IMR-90 (cell line): ENCODE measurements around the gene C6orf52. TPM values are rescaled to one million over a fixed set of nuclear protein-coding genes. Genes with fewer than 3 reads are reported as not detected.

Experiments used
- ATAC-seq: fragments of 200-7000 bp; cut with Tn5 transposase; 2 replicates; pipeline ENCODE4 v1.9.1; 2020; ENCODE audit warnings: low read depth, mild to moderate bottlenecking, moderate library complexity
- BruUV-seq: library from RNA; stranded (reverse); fragments of 400-500 nt; replicated peaks from 2 replicates; lab custom pipeline; 2021; lab: Mats Ljungman, UMichigan
- CTCF ChIA-PET: fragments of 300-600 bp; formaldehyde crosslinking; extraction: SDS; loops from one replicate; lab custom pipeline; 2021; ENCODE audit warnings: antibody characterized with exemption; lab: Yijun Ruan, JAX
- POLR2A ChIA-PET: fragments of 300-600 bp; sonication (Branson Sonifier 250); formaldehyde crosslinking; loops from one replicate; lab custom pipeline; 2022; ENCODE audit warnings: antibody characterized with exemption; ENCODE audit not compliant: unreplicated experiment; lab: Charles Lee
- DNase-seq: peaks from one replicate; pipeline ENCODE4 v3.0.0; 2013
- H2AFZ ChIP-seq: replicated peaks from 2 replicates; pipeline ENCODE3; 2013; ENCODE audit warnings: low read length, mild to moderate bottlenecking; ENCODE audit not compliant: poor library complexity
- H2AK5ac ChIP-seq: 2 replicates; pipeline ENCODE4 v1.6.1; 2013; ENCODE audit warnings: low read depth, low read length, inconsistent platforms
- H2AK9ac ChIP-seq: replicated peaks from 2 replicates; pipeline ENCODE3; 2013; ENCODE audit warnings: mild to moderate bottlenecking, low read depth, low read length, moderate library complexity; ENCODE audit not compliant: poor library complexity
- H2BK120ac ChIP-seq: 2 replicates; pipeline ENCODE4 v1.6.1; 2013; ENCODE audit warnings: low read depth, low read length, inconsistent platforms
- H2BK15ac ChIP-seq: 3 replicates; pipeline ENCODE4 v1.6.1; 2013; ENCODE audit warnings: low read depth, low read length, inconsistent platforms
- H2BK20ac ChIP-seq: 2 replicates; pipeline ENCODE4 v1.6.1; 2013; ENCODE audit warnings: low read depth, mild to moderate bottlenecking, inconsistent platforms, low read length, moderate library complexity
- H2BK5ac ChIP-seq: 2 replicates; pipeline ENCODE4 v1.6.1; 2013; ENCODE audit warnings: mild to moderate bottlenecking, low read depth, low read length, inconsistent platforms; ENCODE audit not compliant: poor library complexity, severe bottlenecking
- H3K14ac ChIP-seq: replicated peaks from 2 replicates; pipeline ENCODE4 v1.6.1; 2013; ENCODE audit warnings: low read depth, low read length, inconsistent platforms
- H3K18ac ChIP-seq: 2 replicates; pipeline ENCODE4 v1.6.1; 2013; ENCODE audit warnings: low read depth, low read length, control low read depth
- H3K23ac ChIP-seq: 2 replicates; pipeline ENCODE4 v1.6.1; 2013; ENCODE audit warnings: low read depth, low read length, inconsistent platforms
- H3K27ac ChIP-seq: 2 replicates; pipeline ENCODE4 v1.5.1; 2013; ENCODE audit warnings: mild to moderate bottlenecking, control low read depth, low read length; ENCODE audit not compliant: insufficient read depth
- H3K27me3 ChIP-seq: 2 replicates; pipeline ENCODE4 v1.6.1; 2013; ENCODE audit warnings: low read length; ENCODE audit not compliant: control insufficient read depth, insufficient read depth
- H3K36me3 ChIP-seq: 2 replicates; pipeline ENCODE4 v1.6.1; 2013; ENCODE audit warnings: low read length, mixed read lengths; ENCODE audit not compliant: control insufficient read depth, insufficient read depth
- H3K4ac ChIP-seq: 2 replicates; pipeline ENCODE4 v1.6.1; 2013; ENCODE audit warnings: low read depth, low read length, inconsistent platforms
- H3K4me1 ChIP-seq: 2 replicates; pipeline ENCODE4 v1.6.1; 2013; ENCODE audit warnings: low read length, mixed read lengths; ENCODE audit not compliant: control insufficient read depth, insufficient read depth
- H3K4me2 ChIP-seq: 2 replicates; pipeline ENCODE4 v1.6.1; 2013; ENCODE audit warnings: low read depth, mild to moderate bottlenecking, control low read depth, low read length, moderate library complexity
- H3K4me3 ChIP-seq: 2 replicates; pipeline ENCODE4 v1.5.1; 2013; ENCODE audit warnings: low read depth, mild to moderate bottlenecking, control low read depth, low read length, moderate library complexity; ENCODE audit not compliant: insufficient read depth
- H3K56ac ChIP-seq: 2 replicates; pipeline ENCODE4 v1.6.1; 2013; ENCODE audit warnings: low read length, inconsistent platforms; ENCODE audit not compliant: insufficient read depth; ENCODE audit errors: extremely low read depth
- H3K79me1 ChIP-seq, 2 experiments: 2 replicates each; pipeline ENCODE4 v1.6.1; 2013; ENCODE audit warnings: low read length in 2 of 2, inconsistent platforms in 1 of 2, low read depth in 1 of 2
- H3K9ac ChIP-seq: 2 replicates; pipeline ENCODE4 v1.6.1; 2013; ENCODE audit warnings: low read depth, low read length, control low read depth
- H3K9me1 ChIP-seq: 2 replicates; pipeline ENCODE4 v1.6.1; 2013; ENCODE audit warnings: low read length, inconsistent platforms; ENCODE audit not compliant: insufficient read depth
- H3K9me3 ChIP-seq: 2 replicates; pipeline ENCODE4 v1.6.1; 2013; ENCODE audit warnings: low read length; ENCODE audit not compliant: control insufficient read depth, insufficient read depth
- H4K20me1 ChIP-seq: 2 replicates; pipeline ENCODE4 v1.6.1; 2013; ENCODE audit warnings: low read length, inconsistent platforms; ENCODE audit not compliant: insufficient read depth
- H4K5ac ChIP-seq: 2 replicates; pipeline ENCODE4 v1.6.1; 2013; ENCODE audit warnings: mild to moderate bottlenecking, low read depth, low read length, control low read depth
- H4K8ac ChIP-seq, 2 experiments: 2 replicates each; pipeline ENCODE4 v1.6.1; 2013; ENCODE audit warnings: low read depth in 2 of 2, low read length in 2 of 2, control low read depth in 1 of 2, inconsistent platforms in 1 of 2
- H4K91ac ChIP-seq: 2 replicates; pipeline ENCODE4 v1.6.1; 2013; ENCODE audit warnings: low read depth, low read length, inconsistent platforms; ENCODE audit not compliant: insufficient read depth
- BHLHE40 ChIP-seq: fragments of 150-350 bp; IDR thresholded peaks from 2 replicates; pipeline ENCODE4 v1.6.1; 2016; ENCODE audit warnings: mild to moderate bottlenecking, low read depth, low read length
- CHD1 ChIP-seq: IDR thresholded peaks from 2 replicates; pipeline ENCODE4 v1.6.1; 2012; ENCODE audit warnings: low read depth, low read length, improper control_type of control experiment
- ELK1 ChIP-seq: fragments of 150-350 bp; IDR thresholded peaks from 2 replicates; pipeline ENCODE4 v1.6.1; 2016; ENCODE audit warnings: low read depth, mild to moderate bottlenecking, low read length, moderate library complexity, borderline replicate concordance
- FOS ChIP-seq: fragments of 150-350 bp; IDR thresholded peaks from 2 replicates; pipeline ENCODE4 v1.6.1; 2016; ENCODE audit warnings: low read depth, low read length
- MAFK ChIP-seq: IDR thresholded peaks from 2 replicates; pipeline ENCODE4 v1.6.1; 2012; ENCODE audit warnings: low read depth, low read length, improper control_type of control experiment
- MAZ ChIP-seq: IDR thresholded peaks from 2 replicates; pipeline ENCODE4 v1.6.1; 2012; ENCODE audit warnings: low read depth, mild to moderate bottlenecking, low read length, improper control_type of control experiment, moderate library complexity, borderline replicate concordance
- MXI1 ChIP-seq: IDR thresholded peaks from 2 replicates; pipeline ENCODE4 v1.6.1; 2012; ENCODE audit warnings: low read depth, mild to moderate bottlenecking, low read length, moderate library complexity, borderline replicate concordance
- POLR2A ChIP-seq: IDR thresholded peaks from 2 replicates; pipeline ENCODE4 v1.6.1; 2012; ENCODE audit warnings: mild to moderate bottlenecking, low read depth, low read length
- RAD21 ChIP-seq: IDR thresholded peaks from 2 replicates; pipeline ENCODE4 v1.6.1; 2012; ENCODE audit warnings: low read length, improper control_type of control experiment
- RCOR1 ChIP-seq: IDR thresholded peaks from 2 replicates; pipeline ENCODE4 v1.6.1; 2012; ENCODE audit warnings: mild to moderate bottlenecking, low read length, improper control_type of control experiment; ENCODE audit not compliant: insufficient replicate concordance
- RFX5 ChIP-seq: IDR thresholded peaks from 2 replicates; pipeline ENCODE4 v1.8.0; 2012; ENCODE audit warnings: low read depth, mild to moderate bottlenecking, low read length, moderate library complexity
- SMC3 ChIP-seq: fragments of 150-350 bp; IDR thresholded peaks from 2 replicates; pipeline ENCODE4 v1.6.1; 2016; ENCODE audit warnings: low read depth, mild to moderate bottlenecking, antibody characterized with exemption, low read length, moderate library complexity
- USF2 ChIP-seq: fragments of 150-350 bp; IDR thresholded peaks from 2 replicates; pipeline ENCODE4 v1.6.1; 2017; ENCODE audit warnings: mild to moderate bottlenecking, antibody characterized with exemption, low read length, low read depth
- WGBS, 2 experiments: methylation state at CpG; one replicate each; pipeline versions ENCODE4 v1.1.5 to v1.1.7; 2013; ENCODE audit warnings: missing lambda C conversion rate in 2 of 2; ENCODE audit not compliant: insufficient read length in 1 of 2; ENCODE audit errors: extremely low coverage in 2 of 2; 5-methylcytosine and 5-hydroxymethylcytosine counted together
- dilution Hi-C: fragments of 300-500 bp; cut with HindIII; formaldehyde crosslinking; loops from one replicate; pipeline ENCODE4 v1.14.3; 2018; ENCODE audit warnings: low sequenced_read_pairs; ENCODE audit not compliant: unreplicated experiment
- in situ Hi-C: fragments of 300-500 bp; cut with MboI; formaldehyde crosslinking; loops from 3 replicates; pipeline ENCODE4 v1.14.3; 2019; ENCODE audit warnings: low sequenced_read_pairs, inconsistent platforms, mixed read lengths
- intact Hi-C: fragments of 100-400 bp; cut with micrococcal nuclease; formaldehyde crosslinking; loops from 2 replicates; pipeline ENCODE4 v1.10.0; 2022
- polyA plus RNA-seq, 3 experiments: library from polyadenylated mRNA; depleted of rRNA; stranded (reverse); fragments of >200 nt; gene quantifications; 2 replicates each; pipeline ENCODE4 v1.2.3, GENCODE V29; 2012; ENCODE audit warnings: low replicate concordance in 1 of 3
- total RNA-seq: library from RNA; depleted of rRNA; stranded (reverse); fragments of >200 nt; gene quantifications from 2 replicates; pipeline ENCODE4 v1.2.3, GENCODE V29; 2012

C6orf52 gene
- total and polyA plus RNA-seq, 2 of the 4 experiments (the other 2 are of a cell fraction), result 0.31 TPM; not detected in 1

GRCh38 chr6:10722820-10723566 is 28.6 kb upstream of the C6orf52 start, which contains the start of gene TMEM14C:
Gene TMEM14C (plus strand): TSS chr6:10723070. CDS start chr6:10724614, 1,544 bp downstream.
- no TSS peak for BruUV-seq
- in situ Hi-C loops (no loop called here), intact Hi-C loops (loop anchor here (1.0 to 5.0 kb wide), 3 partner anchors 24 to 79 kb away; partner anchors contain the start of genes C6orf52, PAK1IP1 and TMEM14B), dilution Hi-C loops (no loop called here)
- Histone ChIP-seq H2BK120ac (peak within 1 kb of the TSS; percentile 66), H3K18ac (peak within 1 kb of the TSS; percentile 77), H2BK5ac (peak within 1 kb of the TSS; percentile 78), H4K91ac (peak within 1 kb of the TSS; percentile 78), H4K8ac (peak within 1 kb of the TSS; percentile 91 to 96), H4K5ac (peak within 1 kb of the TSS; percentile 85), H3K27ac (peak within 1 kb of the TSS; percentile 91), H2BK20ac (peak within 1 kb of the TSS; percentile 35; the same call in 1 of the 2 replicates), H3K9ac (peak within 1 kb of the TSS; percentile 97), H3K56ac (peak within 1 kb of the TSS; percentile 94), H3K14ac (peak within 1 kb of the TSS; percentile 89), H3K4me2 (peak within 1 kb of the TSS; percentile 85), H3K4me3 (peak within 1 kb of the TSS; percentile 91), H2AFZ (peak within 1 kb of the TSS; percentile 90), H3K36me3 (peaks cover 19% of the 10 kb centered on the region), H2AK9ac (peak within 1 kb of the TSS; percentile 87), H2BK15ac (peak within 1 kb of the TSS; percentile 62; the same call in 2 of the 3 replicates), H3K79me1 (peaks cover 26 to 57% of the 10 kb centered on the region in 2 experiments), H2AK5ac (peak within 1 kb of the TSS; percentile 63), H3K4ac (peak within 1 kb of the TSS; percentile 85), H3K4me1 (peaks cover 8% of the 10 kb centered on the region), H3K9me3 (peaks cover 8% of the 10 kb centered on the region), H3K23ac (peak within 1 kb of the TSS; percentile 99), H3K9me1 (peaks cover 13% of the 10 kb centered on the region), H3K27me3 (no peaks in the 10 kb centered on the region), H4K20me1 (peaks cover 7% of the 10 kb centered on the region; the same call in 1 of the 2 replicates)
- ATAC-seq (peak; percentile 97), DNase-seq (peak; percentile 99)
- ChIA-PET POLR2A (interaction anchor here (0.5 kb wide), 2 partner anchors 41 to 44 kb away, joined by 3 read pairs; no protein-coding TSS in a partner anchor), CTCF (interaction anchor here (0.6 to 1.4 kb wide), 2 partner anchors 12 to 1910 kb away, joined by 3 to 5 read pairs; no protein-coding TSS in a partner anchor)
- 0% methylated on average over 17 of the region's 55 CpGs; no CpG with 5 or more reads in 1 of the 2 experiments for WGBS, 2 experiments
- TF ChIP-seq ELK1 (no peak), MXI1 (peak; percentile 93), FOS (no peak), RAD21 (0 out of 2 replicates have a peak, but pooled peaks have one; percentile 4), POLR2A (peak; percentile 89), USF2 (peak; percentile 89; the same call in 1 of the 2 replicates), SMC3 (no peak), RCOR1 (no peak), MAZ (peak; percentile 96), RFX5 (no peak), BHLHE40 (peak; percentile 47; the same call in 1 of the 2 replicates), CHD1 (no peak), MAFK (no peak)
